Activated CD4-positive, CD25-positive, alpha-beta regulatory T cell treated with anti-CD3 and anti-CD28 coated beads, Interleukin-2, amount 50 U/mL, for 16 hours (primary cell): ENCODE results near the gene AGGF1.
"Not testable (repeated sequence)": the region's sequence is repeated elsewhere in the genome, so short reads cannot be mapped to it uniquely, and the experiment has no call there.

Experiments
- DNase-seq: peaks from one replicate; pipeline ENCODE4 v3.0.0-alpha.2; 2020; ENCODE audit warnings: low read depth, low spot score

AGGF1 gene

GRCh38 chr5:77030097-77031071 lies at the start of gene AGGF1:
Gene AGGF1, plus strand, starts transcription at chr5:77030404. Its CDS starts 363 bp downstream, at chr5:77030767.
- peak; percentile 81 for DNase-seq

DNA sequence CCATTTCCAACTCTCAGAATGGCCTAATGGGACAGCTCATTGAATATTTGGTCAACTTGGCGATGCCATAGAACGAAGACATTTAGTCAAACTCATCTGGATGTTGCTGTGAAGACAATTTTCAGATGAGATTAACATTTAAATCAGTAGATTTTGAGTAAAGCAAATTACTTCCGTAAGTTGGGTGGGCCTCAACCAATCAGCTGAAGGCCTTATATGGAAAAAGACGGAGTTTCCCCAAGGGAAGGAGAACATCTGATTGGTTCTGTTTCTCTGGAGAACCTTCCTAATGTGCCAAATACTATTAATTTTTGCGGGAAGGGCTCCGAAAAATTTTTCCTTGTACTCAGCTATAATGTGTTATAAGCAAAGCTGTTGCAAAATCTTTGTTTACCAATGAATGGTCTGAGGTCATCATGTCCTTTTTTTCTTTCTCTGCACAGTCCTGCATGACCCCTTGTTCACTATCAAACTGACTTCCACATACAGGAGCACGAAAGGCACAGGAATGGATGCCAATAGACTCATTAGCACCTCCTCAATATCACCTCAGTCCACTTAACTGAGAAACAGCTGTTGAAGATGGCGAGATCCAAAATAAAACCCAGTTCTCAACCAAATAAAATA lies 49.6 kb upstream of the AGGF1 start:
- DNase-seq: no peak

- no peak for DNase-seq
Observed at GRCh38 chr5:76982450-76982849, 47.8 kb upstream of the AGGF1 start.

GRCh38 chr5:76983468-76983867 lies 46.7 kb upstream of the AGGF1 start:
- DNase-seq: no peak

DNA sequence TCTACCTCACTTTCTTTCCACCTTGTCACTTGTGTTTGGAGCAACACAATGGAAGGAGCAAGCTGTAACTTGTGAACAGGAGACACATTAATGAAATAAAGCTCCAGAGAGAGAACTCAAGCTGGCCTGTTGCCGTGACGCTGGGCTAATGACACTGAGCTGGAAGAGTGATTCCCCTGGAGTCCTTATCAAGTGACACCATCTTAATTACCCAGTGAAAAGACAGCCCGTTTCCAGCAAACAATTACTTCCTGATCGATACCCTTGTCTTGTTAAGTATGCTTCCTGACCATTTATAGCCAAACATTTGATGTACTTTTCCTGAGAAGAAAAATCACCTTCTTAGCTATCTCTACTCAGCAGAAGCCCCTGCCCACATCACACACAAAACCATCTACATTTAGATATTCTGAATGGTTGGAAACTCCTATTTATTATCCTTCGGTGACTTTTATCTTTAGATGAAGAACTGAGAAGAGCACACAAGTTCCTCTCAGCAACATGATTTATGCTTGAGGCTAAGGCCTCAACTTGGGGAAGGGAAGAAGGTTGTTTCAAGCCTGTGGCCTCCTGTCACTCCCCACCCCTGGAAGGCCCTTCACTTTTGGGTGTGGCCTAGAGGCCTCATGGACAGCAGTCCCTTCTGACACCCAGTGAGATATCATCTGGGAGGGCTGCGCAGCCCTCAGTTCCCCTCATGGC lies 43.2 kb upstream of the AGGF1 start:
- no peak for DNase-seq

DNA sequence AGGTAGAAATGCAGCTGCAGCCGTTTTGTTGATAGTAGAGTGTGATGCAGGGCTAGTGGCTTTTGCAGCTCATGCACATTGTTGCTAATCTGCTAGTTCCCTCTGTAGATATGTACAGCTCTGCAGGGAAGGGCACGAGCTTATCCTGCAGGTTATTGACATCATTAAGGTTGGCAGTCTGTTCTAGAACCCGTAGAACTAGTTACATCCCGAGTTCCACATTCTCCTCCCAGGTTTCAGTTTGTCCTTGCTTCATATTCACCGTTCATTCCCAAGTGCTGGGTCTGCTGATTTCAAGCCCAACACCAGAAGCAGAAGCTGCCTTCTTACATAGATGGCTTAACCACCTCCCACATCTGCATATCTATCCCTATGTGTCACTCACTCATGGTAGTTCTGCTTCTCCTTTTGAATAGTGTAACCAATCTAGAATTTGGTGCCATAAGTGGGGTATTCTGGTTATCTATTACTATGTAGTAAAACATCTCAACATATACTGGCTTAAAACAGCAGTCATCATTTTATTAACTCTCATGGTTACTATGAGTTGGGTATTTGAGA lies 39.2 kb upstream of the AGGF1 start:
- DNase-seq: no peak

GRCh38 chr5:76993436-76993835 lies 36.8 kb upstream of the AGGF1 start:
- DNase-seq: not testable (repeated sequence)

GRCh38 chr5:76994337-76994736 lies 35.9 kb upstream of the AGGF1 start:
- no peak for DNase-seq

- DNase-seq: not testable (repeated sequence)
Observed at GRCh38 chr5:76998251-76998650, 32.0 kb upstream of the AGGF1 start.

DNA sequence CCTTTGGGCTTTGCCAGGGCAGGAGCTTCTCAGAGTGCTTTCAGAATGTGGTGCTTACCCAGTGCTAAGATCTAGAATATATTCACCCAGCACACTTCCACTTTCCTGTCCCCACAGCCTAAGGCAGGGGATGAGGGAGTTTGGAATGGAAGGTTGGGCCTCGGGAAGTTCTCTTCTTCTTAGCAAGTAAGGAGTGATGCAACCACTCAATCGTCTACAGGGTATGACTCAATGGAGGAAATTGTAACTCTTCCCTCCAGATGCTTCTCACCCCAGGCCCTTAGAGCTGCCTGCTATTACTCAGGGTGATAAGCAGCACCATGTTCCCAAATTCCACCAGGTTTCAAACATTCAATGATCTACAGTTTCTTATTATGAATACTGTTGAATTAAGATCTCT lies 30.8 kb upstream of the AGGF1 start:
- no peak for DNase-seq

GRCh38 chr5:77003246-77003645 lies 27.0 kb upstream of the AGGF1 start:
- no peak for DNase-seq

GRCh38 chr5:77006124-77006523 lies 24.1 kb upstream of the AGGF1 start:
- no peak for DNase-seq

DNA sequence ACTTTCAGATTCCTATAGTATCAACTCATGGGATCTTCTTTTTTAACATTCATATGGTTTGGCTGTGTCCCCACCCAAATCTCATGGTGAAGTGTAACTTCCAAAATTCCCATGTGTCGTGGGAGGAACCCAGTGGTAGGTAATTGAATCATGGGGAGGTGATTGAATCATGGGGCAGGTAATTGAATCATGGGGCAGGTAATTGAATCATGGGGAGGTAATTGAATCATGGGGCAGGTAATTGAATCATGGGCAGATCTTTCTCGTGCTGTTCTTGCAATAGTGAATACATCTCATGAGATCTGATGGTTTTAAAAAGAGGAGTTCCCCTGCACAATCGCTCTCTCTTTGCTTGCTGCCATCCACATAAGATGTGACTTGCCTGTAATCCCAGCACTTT lies 21.8 kb upstream of the AGGF1 start:
- no peak for DNase-seq

DNA sequence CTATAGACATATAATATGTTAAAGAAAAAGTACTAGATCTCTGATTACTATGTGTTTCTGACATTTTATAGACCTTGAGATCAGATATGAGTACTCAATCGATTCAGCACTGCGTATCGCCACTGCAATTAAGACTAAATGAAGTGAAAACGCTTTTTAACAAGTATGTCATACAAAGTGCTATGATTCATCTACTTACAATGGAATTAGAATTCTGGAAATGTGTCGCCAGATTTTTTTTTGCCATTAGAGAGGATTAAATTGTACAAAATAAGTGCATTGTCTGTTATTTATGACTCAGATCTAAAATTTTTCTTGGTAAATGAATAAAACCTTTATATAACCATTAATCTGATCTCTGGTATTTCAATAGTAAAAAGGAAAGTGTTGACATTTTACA lies 20.0 kb upstream of the AGGF1 start:
- DNase-seq: no peak

DNA sequence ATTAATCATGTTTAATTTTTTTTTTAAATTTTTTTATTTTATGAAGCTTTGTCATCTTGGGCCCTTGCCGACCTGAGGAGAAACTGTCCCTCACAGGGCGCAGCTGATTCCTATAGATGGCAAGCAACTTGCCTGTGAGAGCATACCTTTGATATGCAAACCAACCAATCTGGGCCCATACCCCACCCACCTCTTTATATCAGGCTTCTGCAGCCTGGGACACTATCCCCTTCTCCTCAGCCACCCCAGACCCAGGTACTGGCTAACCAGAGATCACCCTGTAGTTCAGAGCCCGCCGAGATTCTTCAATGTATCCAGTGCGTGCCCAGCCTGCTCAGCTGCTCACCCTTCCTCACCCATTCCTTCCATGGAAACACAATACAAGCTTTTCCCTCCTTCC lies 18.7 kb upstream of the AGGF1 start:
- DNase-seq: no peak

GRCh38 chr5:77012601-77013000 lies 17.6 kb upstream of the AGGF1 start:
- no peak for DNase-seq

GRCh38 chr5:77015938-77016569 lies 14.2 kb upstream of the AGGF1 start:
- DNase-seq: no peak

- DNase-seq: no peak
Observed at GRCh38 chr5:77016962-77017361, 13.2 kb upstream of the AGGF1 start.

DNA sequence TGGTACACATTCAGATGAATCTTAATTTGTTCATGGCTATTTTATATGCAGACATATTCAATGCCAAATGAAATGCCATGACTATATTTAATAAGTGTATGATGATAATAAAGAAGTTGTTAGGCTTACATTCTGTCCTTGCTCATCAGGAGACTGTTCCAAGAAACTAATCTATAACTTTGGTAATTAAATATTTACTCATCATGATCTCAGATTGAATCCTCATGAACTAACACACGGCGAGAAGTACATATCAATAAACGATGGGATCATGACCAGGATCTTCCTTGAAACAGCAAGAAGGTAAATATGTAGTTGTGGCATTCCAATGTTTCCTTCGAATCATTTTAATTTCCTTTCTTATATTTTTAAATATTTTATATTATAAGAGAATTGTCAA lies 12.5 kb upstream of the AGGF1 start:
- DNase-seq: no peak

GRCh38 chr5:77022511-77023417 lies 7.4 kb upstream of the AGGF1 start:
- no peak for DNase-seq
